NCI-H446 treated with DMSO at 0.1 percent for 48 hours (cell line): ENCODE measurements around the gene TNFRSF13B.

Experiments used
- DNase-seq: peaks from one replicate; lab custom pipeline; 2025; lab: John Stamatoyannopoulos, UW

TNFRSF13B gene

GRCh38 chr17:16954521-16954920, 17.4 kb downstream of the TNFRSF13B start:
- DNase-seq = no peak

GRCh38 chr17:16953841-16954240, 18.1 kb downstream of the TNFRSF13B start:
- DNase-seq = no peak

- no peak for DNase-seq
These were observed 18.6 kb downstream of the TNFRSF13B start for GRCh38 chr17:16953347-16953746.

- DNase-seq = no peak
These were observed 19.5 kb downstream of the TNFRSF13B start for GRCh38 chr17:16952401-16952800.

GRCh38 chr17:16950488-16950887, 21.4 kb downstream of the TNFRSF13B start:
- no peak for DNase-seq

- DNase-seq = no peak
These were observed 23.1 kb downstream of the TNFRSF13B start for GRCh38 chr17:16948587-16949376.

- DNase-seq = no peak
These were observed 24.4 kb downstream of the TNFRSF13B start for GRCh38 chr17:16947470-16947869.

- DNase-seq = no peak
These were observed 26.2 kb downstream of the TNFRSF13B start for GRCh38 chr17:16945663-16946218.

- no peak for DNase-seq
These were observed 26.8 kb downstream of the TNFRSF13B start for GRCh38 chr17:16945136-16945482.

- no peak for DNase-seq
These were observed 27.4 kb downstream of the TNFRSF13B start for GRCh38 chr17:16944334-16945135.

- DNase-seq = no peak
These were observed 28.2 kb downstream of the TNFRSF13B start for GRCh38 chr17:16943541-16944333.

- no peak for DNase-seq
These were observed 28.9 kb downstream of the TNFRSF13B start for GRCh38 chr17:16943032-16943352.

GRCh38 chr17:16942141-16943031, 29.5 kb downstream of the TNFRSF13B start:
- no peak for DNase-seq

GRCh38 chr17:16941072-16942036, 30.6 kb downstream of the TNFRSF13B start:
- DNase-seq = no peak

- no peak for DNase-seq
These were observed 31.6 kb downstream of the TNFRSF13B start for GRCh38 chr17:16940116-16940881.

- DNase-seq = no peak
These were observed 32.3 kb downstream of the TNFRSF13B start for GRCh38 chr17:16939606-16940115.

GRCh38 chr17:16939208-16939576, 32.7 kb downstream of the TNFRSF13B start:
- DNase-seq = no peak

GRCh38 chr17:16938496-16939207, 33.3 kb downstream of the TNFRSF13B start:
- DNase-seq = no peak

- no peak for DNase-seq
These were observed 33.9 kb downstream of the TNFRSF13B start for GRCh38 chr17:16938031-16938430.
